NB4 (cell line): ENCODE data around the gene AASS.

Source experiments
- CTCF ChIP-seq: IDR thresholded peaks from one replicate; pipeline ENCODE4 v1.5.1; 2012; ENCODE audit warnings: low read depth, low read length
- POLR2A ChIP-seq: IDR thresholded peaks from 2 replicates; pipeline ENCODE4 v1.6.1; 2011; ENCODE audit warnings: mild to moderate bottlenecking; ENCODE audit not compliant: insufficient read length; ENCODE audit errors: extremely low read depth

GRCh38 chr7:122143751-122144711, at the start of gene AASS:
- TF ChIP-seq CTCF: no peak
- TF ChIP-seq POLR2A: no peak
